ENCODE data around the gene DYNLT2B.
"Not testable (repeated sequence)": the region's sequence is repeated elsewhere in the genome, so short reads cannot be mapped to it uniquely, and the experiment has no call there.

DYNLT2B gene

DNA sequence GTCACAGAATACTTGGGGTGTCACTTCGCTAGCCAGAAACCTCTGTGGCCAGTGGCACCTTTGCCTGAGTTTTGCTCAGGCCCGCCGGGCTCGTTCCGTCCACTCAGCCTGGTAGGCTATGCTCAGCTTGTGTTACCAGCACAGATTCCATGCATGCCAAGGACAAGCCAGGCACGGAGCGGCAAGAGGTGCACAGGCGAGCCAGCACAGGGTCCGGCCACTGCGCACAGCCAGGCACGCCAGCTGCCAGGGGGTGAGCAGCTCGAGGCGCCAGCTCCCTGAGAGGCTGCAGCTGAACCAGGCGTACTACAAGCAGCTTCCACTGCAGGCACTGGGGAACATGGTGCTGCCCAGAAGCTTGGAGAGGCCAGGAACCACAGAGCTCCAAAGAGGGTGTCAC is 45.2 kb downstream of the DYNLT2B start:
- no peak for DNase-seq (ENCODE audit: low read depth)

DNA sequence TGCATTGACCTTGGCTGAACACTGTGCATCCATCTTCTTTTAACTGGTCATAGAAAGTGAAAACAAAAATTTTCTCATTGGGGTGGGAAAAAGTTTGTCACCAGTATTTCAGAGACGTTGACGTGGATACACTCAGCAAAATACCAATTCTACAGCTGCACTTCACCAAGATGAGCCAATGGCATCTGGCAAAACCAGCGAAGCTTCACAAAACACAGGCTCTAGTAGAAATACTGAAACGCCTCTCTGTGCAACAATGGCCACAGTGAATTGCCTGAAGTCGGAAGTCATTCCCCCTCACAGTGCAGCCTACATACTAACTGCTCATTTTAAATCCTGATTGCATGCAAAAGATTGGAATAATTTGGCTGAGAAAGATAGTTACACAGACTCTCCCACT is 47.5 kb downstream of the DYNLT2B start:
- DNase-seq (ENCODE audit: low read depth) = no peak

DNA sequence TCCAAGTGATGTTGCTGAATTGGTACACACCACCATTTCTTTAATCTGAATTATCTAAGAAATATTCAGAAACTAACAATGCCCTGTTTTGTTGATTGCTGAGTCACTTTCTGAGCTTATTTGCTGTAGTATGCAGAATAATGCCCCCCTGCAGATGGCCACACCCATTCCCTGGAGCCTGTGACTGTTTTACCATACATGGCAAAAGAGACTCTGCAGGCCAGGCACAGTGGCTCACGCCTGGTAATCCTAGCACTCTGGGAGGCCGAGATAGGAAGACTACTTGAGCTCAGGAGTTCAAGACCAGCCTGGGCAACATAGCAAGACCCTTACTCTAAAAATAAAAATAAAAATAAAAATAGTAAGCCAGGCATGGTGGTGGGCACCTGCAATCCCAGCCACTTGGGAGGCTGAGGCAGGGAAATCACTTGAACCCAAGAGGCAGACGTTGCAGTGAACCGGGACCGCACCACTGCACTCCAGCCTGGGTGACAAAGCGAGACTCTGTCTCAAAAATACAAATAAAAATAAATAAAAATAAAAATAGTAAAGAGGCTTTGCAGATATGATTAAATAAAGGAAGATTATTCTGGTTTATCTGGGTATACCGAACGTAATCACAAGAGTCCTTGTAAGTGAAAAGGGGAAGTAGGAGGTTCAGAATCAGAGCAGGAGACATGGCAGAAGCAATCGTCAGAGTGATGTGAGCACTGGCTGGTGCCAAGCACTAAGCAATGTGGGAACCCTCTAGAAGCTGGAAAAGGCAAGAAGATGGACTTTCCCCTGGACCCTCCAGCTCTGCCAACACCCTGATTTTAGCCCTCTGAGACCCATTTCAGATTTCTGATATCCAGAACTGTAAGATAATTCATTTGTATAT is 49.5 kb downstream of the DYNLT2B start:
- no peak for DNase-seq (ENCODE audit: low read depth)

DNA sequence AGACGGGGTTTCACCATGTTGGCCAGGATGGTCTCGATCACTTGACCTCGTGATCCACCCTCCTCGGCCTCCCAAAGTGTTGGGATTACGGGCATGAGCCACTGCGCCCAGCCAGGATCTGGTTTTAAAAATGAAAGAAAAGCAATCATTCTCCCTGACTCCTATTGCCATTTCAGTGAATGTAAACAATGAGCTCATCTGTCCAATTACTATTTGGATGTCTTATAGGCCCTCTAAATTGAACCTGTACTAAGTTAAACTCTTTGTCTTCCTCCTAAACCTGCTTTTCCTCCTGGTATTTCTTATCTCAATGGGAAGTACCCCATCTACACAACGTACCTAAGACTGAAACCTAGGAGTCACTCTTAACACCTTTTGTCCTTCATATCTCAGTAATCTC is 54.2 kb downstream of the DYNLT2B start:
- DNase-seq (ENCODE audit: low read depth) = no peak

DNA sequence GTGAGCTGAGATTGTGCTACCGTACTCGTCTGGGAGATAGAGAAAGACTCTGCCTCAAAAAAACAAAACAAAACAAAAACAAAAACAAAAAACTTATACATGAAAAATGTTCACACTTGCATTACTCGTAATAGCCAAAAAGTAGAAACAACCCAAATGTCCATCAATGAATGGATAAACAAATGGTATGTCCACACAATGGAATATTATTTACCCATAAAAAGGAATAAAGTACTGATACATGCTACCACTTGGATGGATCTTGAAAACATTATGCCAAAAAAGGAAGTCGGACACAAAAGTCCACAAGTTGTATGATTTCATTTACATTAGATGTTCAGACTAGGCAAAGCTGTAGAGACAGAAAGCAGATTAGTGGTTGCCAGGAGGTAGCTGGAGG is 57.3 kb downstream of the DYNLT2B start:
- DNase-seq (ENCODE audit: low read depth) = no peak

DNA sequence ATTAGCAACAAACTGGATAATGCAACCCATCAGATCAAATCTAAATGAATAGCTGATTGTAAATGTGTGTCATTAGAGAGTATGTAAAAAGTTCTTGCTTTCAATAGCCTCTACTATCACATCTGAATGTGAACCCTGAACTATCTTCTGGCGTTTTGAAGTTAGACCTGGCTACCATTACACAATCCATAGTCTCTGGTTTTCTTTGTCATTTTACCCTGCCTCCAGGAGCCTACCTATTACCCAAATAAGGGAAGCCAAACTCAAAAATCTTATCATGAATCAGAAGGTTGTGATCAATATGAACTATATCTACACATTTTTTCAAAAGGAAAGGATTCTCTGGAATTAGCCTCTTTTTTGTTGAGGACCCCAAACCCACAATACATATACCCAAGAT is 62.3 kb downstream of the DYNLT2B start:
- no peak for DNase-seq (ENCODE audit: low read depth)

DNA sequence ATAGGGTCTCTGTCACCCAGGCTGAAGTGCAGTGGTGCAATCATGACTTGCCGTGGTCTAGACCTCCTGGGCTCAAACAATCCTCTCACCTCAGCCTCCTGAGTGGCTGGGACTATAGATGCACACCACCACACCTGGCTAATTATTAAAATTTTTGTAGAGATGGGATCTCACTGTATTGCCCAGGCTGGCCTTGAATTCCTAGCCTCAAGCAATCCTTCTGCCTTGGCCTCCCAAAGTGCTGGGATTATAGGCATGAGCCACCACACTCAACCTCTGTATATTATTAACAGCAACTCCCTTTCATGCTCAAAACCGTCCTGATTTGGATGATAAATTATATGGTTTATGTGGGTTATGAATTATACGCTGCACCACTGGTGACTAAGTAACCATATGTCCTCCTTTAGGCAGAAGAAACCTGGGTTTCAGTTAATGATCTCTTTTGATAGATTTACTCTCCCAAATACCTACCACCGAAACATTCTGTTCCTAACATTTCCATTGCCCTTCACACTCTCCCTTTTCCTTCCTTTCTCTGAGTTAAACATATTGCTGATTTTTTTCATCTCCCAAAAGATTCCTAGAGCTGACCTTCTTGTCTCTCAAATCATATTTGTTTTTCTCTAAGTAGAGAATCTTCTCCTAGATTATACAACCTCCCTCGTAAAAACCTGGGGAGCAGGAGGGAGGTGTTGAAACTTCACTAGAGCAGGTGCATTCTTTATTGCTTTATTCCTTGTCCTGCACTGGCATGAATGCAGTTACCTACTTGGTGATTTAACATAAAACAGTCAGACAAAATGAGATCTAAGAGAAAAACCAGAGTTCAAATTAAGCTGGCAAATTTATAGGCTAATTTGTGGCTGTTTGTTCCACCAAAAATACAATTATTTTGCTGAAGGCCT is 63.4 kb downstream of the DYNLT2B start:
- no peak for DNase-seq (ENCODE audit: low read depth)

DNA sequence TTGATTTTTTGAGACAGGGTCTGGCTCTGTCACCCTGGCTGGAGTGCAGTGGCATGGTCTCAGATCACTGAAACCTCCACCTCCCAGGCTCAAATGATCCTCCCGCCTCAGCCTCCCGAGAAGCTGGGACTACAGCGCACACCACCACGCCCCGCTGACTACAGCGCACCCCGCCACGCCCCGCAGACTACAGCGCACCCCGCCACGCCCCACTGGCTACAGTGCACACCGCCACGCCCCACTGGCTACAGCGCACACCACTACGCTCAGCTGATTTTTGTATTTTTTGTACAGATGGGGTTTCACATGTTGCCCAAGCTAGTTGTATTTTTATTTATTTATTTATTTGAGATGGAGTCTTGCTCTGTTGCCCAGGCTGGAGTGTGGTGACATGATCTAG is 66.1 kb downstream of the DYNLT2B start:
- DNase-seq (ENCODE audit: low read depth) = no peak

DNA sequence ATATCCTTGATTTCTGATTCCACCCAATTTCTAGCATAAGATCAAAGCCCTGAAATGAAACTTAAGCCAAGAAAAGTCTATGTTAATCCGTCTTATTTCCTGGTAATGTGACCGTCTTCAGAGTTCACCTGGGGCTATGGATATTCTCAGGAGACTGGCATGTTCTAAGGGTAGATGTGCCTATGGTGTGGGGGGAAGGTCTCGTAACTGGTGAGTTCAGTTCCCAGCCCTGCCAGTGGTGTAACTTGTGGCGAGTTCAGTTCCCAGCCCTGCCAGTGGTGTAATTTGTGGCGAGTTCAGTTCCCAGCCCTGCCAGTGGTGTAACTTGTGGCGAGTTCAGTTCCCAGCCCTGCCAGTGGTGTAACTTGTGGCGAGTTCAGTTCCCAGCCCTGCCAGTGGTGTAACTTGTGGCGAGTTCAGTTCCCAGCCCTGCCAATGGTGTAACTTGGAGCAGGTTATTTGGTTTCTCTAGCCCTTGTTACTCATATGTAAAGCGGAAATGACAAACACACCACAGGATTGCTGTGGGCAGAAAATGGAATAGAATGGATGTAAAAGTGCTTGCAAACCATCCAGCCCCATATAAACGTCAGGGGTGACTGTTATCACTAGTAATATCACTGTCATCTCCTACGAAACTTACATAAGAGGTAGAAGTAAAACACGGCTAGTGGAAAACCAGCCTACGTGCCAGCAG is 71.3 kb downstream of the DYNLT2B start:
- DNase-seq (ENCODE audit: low read depth) = no peak

DNA sequence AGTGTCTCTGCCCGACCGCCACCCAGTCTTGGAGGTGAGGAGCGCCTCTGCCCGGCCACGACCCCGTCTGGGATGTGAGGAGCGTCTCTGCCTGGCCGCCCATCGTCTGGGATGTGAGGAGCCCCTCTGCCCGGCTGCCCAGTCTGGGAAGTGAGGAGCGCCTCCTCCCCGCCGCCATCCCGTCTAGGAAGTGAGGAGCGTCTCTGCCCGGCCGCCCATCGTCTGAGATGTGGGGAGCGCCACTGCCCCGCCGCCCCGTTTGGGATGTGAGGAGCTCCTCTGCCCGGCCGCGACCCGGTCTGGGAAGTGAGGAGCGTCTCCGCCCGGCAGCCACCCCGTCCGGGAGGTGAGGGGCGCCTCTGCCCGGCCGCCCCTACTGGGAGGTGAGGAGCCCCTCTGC is 73.9 kb downstream of the DYNLT2B start:
- DNase-seq (ENCODE audit: low read depth) = not testable (repeated sequence)

DNA sequence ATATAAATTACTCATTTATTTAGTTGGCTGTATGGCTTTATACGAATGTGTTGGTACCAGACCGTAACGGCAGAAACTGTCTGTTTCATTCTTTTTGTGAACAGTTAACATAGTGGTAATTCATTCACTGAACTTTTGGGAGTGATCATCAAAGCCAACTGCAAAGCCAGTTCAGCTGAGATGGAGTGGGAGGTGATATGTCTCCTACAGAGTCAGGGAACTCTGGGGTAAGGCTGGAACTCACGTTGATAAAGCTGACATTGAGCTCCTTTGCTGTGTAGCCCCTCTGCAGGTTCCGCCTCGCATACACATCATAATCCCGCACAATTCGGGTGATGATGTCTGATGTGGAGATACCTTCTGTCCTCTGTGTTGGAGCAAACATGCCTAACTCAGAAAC is 76.3 kb downstream of the DYNLT2B start:
- DNase-seq (ENCODE audit: low read depth) = no peak
